Psoas muscle (tissue), 8 donors: Measurements from ENCODE around the gene CBFA2T2. TPM values are rescaled to one million over a fixed set of nuclear protein-coding genes. Genes with fewer than 3 reads are reported as not detected.
"Not testable (repeated sequence)": the region's sequence is repeated elsewhere in the genome, so short reads cannot be mapped to it uniquely, and the experiment has no call there.

Source experiments
- ATAC-seq, 4 donors: fragments of 200-7000 bp; cut with Tn5 transposase; one replicate each; pipeline ENCODE4 v1.9.1; 2020; ENCODE audit warnings: moderate library complexity in 3 of 4, mild to moderate bottlenecking in 2 of 4
- DNase-seq, 2 donors: peaks; one replicate each; pipeline ENCODE4 v3.0.0-alpha.2; 2020
- H3K27ac ChIP-seq: fragments of 200-600 bp; one replicate; pipeline ENCODE4 v1.8.0; 2022
- H3K27me3 ChIP-seq, 3 donors: fragments of 200-600 bp in 1 of 3; one replicate each; pipeline versions ENCODE4 v1.6.1 to v1.8.0; 2013 to 2022; ENCODE audit warnings: low read length in 2 of 3, mild to moderate bottlenecking in 2 of 3, moderate library complexity in 1 of 3; ENCODE audit not compliant: insufficient read depth in 3 of 3
- H3K36me3 ChIP-seq, 2 donors: fragments of 200-600 bp in 1 of 2; one replicate each; pipeline versions ENCODE4 v1.6.1 to v1.8.0; 2013 to 2022; ENCODE audit warnings: low read depth in 1 of 2, mild to moderate bottlenecking in 1 of 2, moderate library complexity in 1 of 2; ENCODE audit not compliant: insufficient read depth in 1 of 2
- H3K4me1 ChIP-seq: fragments of 200-600 bp; one replicate; pipeline ENCODE4 v1.8.0; 2022
- H3K4me3 ChIP-seq: fragments of 200-600 bp; one replicate; pipeline ENCODE4 v1.8.0; 2022; ENCODE audit warnings: mild to moderate bottlenecking
- H3K9me3 ChIP-seq: fragments of 200-600 bp; one replicate; pipeline ENCODE4 v1.8.0; 2022
- WGBS, 3 donors: extraction: QIAGEN DNeasy Blood & Tissue Kit; methylation state at CpG; one replicate each; pipeline versions ENCODE4 v1.1.6 to v1.1.7; 2013; 5-methylcytosine and 5-hydroxymethylcytosine counted together
- intact Hi-C, 2 donors: fragments of 100-400 bp; cut with DNase I; formaldehyde crosslinking; loops; one replicate each; pipeline versions ENCODE4 v1.11.0 to v1.14.2; 2022
- polyA plus RNA-seq, 3 donors: library from polyadenylated mRNA; stranded (reverse); fragments of 200-250 nt; gene quantifications; one replicate each; pipeline ENCODE4 v1.2.3, GENCODE V29; 2013
- total RNA-seq, 4 donors: library from RNA; stranded (reverse); fragmentation: NEBNext Ultra II Directional in 2 of 4; extraction: Animal tissue kit (Norgen Biotek cat#: 25700) in 2 of 4; gene quantifications; one replicate each; pipeline versions ENCODE4 v1.2.1 to v1.2.4, GENCODE V29; 2021 to 2023
- TF ChIP-seq, protein P1 (sequence below): fragments of 200-600 bp; IDR thresholded peaks from one replicate; pipeline ENCODE4 v1.8.0; 2022; ENCODE audit warnings: antibody characterized with exemption
- donor health status: healthy with polysubstance abuse.
- donor health status: DM: no; HTN: no; CAD: no; lungs with moderate emphysema.
- donor health status: Bipolar disorder and iron deficiency.
- donor health status: healthy.
- donor health status: DM: yes; HTN: yes; CAD: no.
- donor health status: DM: no; HTN: no; CAD: no.
- donor health status: DM: no; HTN: no; CAD: no.
- donor health status: DM: yes; HTN: yes; CAD: no.

Gene CBFA2T2
- total and polyA plus RNA-seq, 7 donors: 3.8 to 9.3 (median 7.0) TPM

GRCh38 chr20:33503564-33503963 lies 13.7 kb downstream of the CBFA2T2 start:
- Histone ChIP-seq H3K9me3 (no peaks in the 10 kb centered on the region), H3K27ac (no peak overlapping the region), H3K36me3 (no peaks in the 10 kb centered on the region), H3K4me1 (peaks cover 29% of the 10 kb centered on the region), H3K27me3 (no peaks in the 10 kb centered on the region), H3K4me3 (no peak overlapping the region)
- intact Hi-C loops: no loop called here
- TF ChIP-seq, protein P1, sequence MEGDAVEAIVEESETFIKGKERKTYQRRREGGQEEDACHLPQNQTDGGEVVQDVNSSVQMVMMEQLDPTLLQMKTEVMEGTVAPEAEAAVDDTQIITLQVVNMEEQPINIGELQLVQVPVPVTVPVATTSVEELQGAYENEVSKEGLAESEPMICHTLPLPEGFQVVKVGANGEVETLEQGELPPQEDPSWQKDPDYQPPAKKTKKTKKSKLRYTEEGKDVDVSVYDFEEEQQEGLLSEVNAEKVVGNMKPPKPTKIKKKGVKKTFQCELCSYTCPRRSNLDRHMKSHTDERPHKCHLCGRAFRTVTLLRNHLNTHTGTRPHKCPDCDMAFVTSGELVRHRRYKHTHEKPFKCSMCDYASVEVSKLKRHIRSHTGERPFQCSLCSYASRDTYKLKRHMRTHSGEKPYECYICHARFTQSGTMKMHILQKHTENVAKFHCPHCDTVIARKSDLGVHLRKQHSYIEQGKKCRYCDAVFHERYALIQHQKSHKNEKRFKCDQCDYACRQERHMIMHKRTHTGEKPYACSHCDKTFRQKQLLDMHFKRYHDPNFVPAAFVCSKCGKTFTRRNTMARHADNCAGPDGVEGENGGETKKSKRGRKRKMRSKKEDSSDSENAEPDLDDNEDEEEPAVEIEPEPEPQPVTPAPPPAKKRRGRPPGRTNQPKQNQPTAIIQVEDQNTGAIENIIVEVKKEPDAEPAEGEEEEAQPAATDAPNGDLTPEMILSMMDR: no peak
- no peak for DNase-seq
- ATAC-seq: no peak
- 95 to 98% (median 96%) methylated on average over 6 of the region's 6 CpGs for WGBS, 3 donors

- DNase-seq (no peak), ATAC-seq (no peak)
- TF ChIP-seq, protein P1: no peak
- Histone ChIP-seq H3K4me1 (peaks cover 14% of the 10 kb centered on the region), H3K9me3 (no peaks in the 10 kb centered on the region), H3K27ac (no peak overlapping the region), H3K4me3 (no peak overlapping the region), H3K27me3 (no peaks in the 10 kb centered on the region), H3K36me3 (no peaks in the 10 kb centered on the region)
- WGBS, 3 donors: 61 to 78% (median 72%) methylated on average over 2 of the region's 2 CpGs
- intact Hi-C loops: no loop called here
Measured at GRCh38 chr20:33506576-33506975, 16.7 kb downstream of the CBFA2T2 start.

- TF ChIP-seq, protein P1: no peak
- DNase-seq: no peak
- WGBS, 3 donors: 81 to 87% (median 84%) methylated on average over 3 of the region's 3 CpGs
- Histone ChIP-seq H3K4me1 (peaks cover 20% of the 10 kb centered on the region), H3K27ac (no peak overlapping the region), H3K27me3 (no peaks in the 10 kb centered on the region), H3K9me3 (no peaks in the 10 kb centered on the region), H3K4me3 (no peak overlapping the region), H3K36me3 (no peaks in the 10 kb centered on the region)
- no peak for ATAC-seq
- intact Hi-C loops: no loop called here
Measured at GRCh38 chr20:33507461-33507860, 17.6 kb downstream of the CBFA2T2 start.

DNA sequence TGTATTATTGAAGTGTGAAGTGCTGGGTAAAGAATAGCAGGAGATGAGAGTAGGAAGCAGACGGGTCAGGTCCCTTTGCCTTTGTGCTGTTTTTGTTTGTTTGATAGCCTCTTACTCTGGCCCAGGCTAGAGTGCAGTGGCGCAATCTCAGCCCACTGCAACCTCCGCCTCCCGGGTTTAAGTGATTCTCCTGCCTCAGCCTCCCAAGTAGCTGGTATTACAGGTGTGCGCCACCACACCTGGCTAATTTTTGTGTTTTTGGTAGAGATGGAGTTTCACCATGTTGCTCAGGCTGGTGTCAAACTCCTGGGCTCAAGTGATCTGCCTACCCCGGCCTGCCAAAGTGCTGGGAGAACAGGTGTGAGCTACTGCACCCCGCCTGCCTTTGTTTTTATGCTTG lies 18.1 kb downstream of the CBFA2T2 start:
- H3K9me3 ChIP-seq, H3K4me3 ChIP-seq, H3K27me3 ChIP-seq, H3K36me3 ChIP-seq, intact Hi-C loops, DNase-seq, H3K27ac ChIP-seq, ATAC-seq: not testable (repeated sequence)
- H3K4me1 ChIP-seq: peaks cover 20% of the 10 kb centered on the region
- 94% methylated on average over 7 of the region's 7 CpGs for WGBS, 3 donors

DNA sequence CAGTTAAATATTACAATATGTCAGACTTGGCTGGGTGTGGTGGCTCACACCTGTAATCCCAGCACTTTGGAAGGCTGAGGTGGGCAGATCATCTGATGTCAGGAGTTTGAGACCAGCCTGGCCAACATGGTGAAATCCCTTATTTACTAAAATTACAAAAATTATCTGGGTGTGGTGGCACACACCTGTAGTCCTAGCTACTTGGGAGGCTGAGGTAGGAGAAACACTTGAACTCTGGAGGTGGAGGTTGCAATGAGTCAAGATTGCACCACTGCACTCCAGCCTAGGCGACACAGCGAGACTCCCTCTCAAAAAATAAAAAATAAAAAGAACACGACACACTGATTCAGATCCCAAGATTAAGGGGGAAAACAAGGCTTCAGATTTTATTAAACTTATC lies 19.2 kb downstream of the CBFA2T2 start:
- DNase-seq, H3K27me3 ChIP-seq, H3K4me3 ChIP-seq, H3K27ac ChIP-seq, ATAC-seq, H3K9me3 ChIP-seq, intact Hi-C loops, H3K36me3 ChIP-seq: not testable (repeated sequence)
- H3K4me1 ChIP-seq: peaks cover 20% of the 10 kb centered on the region
- 96 to 99% (median 98%) methylated on average over 3 of the region's 3 CpGs for WGBS, 3 donors

DNA sequence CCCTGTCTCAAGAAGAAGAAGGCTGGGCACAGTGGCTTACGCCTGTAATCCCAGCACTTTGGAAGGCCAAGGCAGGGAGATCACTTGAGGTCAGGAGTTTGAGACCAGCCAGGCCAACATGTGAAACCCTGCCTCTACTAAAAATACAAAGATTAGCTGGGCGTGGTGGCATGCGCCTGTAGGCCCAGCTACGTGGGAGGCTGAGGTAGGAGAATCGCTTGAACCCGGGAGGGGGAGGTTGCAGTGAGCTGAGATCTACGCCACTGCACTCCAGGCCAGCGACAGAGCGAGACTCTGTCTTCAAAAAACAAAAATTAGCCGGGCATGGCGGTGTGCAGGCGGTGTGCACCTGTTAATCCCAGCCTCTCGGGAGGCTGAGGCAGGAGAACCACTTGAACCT lies 22.0 kb downstream of the CBFA2T2 start:
- H3K4me3 ChIP-seq, H3K27me3 ChIP-seq, H3K27ac ChIP-seq, intact Hi-C loops, H3K36me3 ChIP-seq, DNase-seq, ATAC-seq, H3K9me3 ChIP-seq: not testable (repeated sequence)
- peaks cover 16% of the 10 kb centered on the region for H3K4me1 ChIP-seq
- 86 to 95% (median 86%) methylated on average over 13 of the region's 13 CpGs for WGBS, 3 donors
